Astrocyte of the cerebellum (primary cell): ENCODE results near the gene ACSM6.
"Not testable (repeated sequence)": the region's sequence is repeated elsewhere in the genome, so short reads cannot be mapped to it uniquely, and the experiment has no call there.

Experiments used
- DNase-seq: peaks from one replicate; pipeline ENCODE4 v3.0.0-alpha.2; 2011; ENCODE audit warnings: low read depth
- H3K4me3 ChIP-seq: 2 replicates; pipeline ENCODE4 v1.5.1; 2011; ENCODE audit warnings: mild to moderate bottlenecking, low read depth, low read length, moderate library complexity
- in situ Hi-C: cut with HindIII; loops from 2 replicates; pipeline ENCODE4 v1.10.0; 2017; ENCODE audit warnings: low sequenced_read_pairs
- TF ChIP-seq, protein P1 (sequence below): IDR thresholded peaks from 2 replicates; pipeline ENCODE4 v1.5.1; 2012; ENCODE audit warnings: low read length, low read depth, moderate library complexity, mild to moderate bottlenecking; ENCODE audit errors: missing control alignments

ACSM6 gene

DNA sequence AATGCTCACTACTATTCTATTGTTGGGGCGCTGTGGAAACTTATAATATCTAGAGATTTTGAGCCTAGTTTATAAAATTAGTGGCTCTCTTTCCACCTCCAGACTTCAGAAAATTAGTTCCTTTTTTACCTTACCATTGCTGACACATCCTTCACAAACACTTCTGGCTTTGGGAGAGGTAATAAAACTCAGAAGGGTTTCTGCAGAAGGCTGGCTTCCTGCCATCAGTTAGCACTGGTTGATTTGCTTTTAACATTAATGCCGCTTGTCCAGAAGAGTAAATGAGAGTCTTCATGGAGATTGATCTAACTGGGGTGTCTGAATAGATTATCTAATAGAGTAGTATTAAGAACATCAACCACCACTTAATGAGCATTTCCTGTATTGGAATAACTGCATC lies 20.3 kb downstream of the ACSM6 start:
- no peak for DNase-seq
- in situ Hi-C loops: no loop called here
- TF ChIP-seq, protein P1, sequence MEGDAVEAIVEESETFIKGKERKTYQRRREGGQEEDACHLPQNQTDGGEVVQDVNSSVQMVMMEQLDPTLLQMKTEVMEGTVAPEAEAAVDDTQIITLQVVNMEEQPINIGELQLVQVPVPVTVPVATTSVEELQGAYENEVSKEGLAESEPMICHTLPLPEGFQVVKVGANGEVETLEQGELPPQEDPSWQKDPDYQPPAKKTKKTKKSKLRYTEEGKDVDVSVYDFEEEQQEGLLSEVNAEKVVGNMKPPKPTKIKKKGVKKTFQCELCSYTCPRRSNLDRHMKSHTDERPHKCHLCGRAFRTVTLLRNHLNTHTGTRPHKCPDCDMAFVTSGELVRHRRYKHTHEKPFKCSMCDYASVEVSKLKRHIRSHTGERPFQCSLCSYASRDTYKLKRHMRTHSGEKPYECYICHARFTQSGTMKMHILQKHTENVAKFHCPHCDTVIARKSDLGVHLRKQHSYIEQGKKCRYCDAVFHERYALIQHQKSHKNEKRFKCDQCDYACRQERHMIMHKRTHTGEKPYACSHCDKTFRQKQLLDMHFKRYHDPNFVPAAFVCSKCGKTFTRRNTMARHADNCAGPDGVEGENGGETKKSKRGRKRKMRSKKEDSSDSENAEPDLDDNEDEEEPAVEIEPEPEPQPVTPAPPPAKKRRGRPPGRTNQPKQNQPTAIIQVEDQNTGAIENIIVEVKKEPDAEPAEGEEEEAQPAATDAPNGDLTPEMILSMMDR: no peak
- no peak overlapping the region for H3K4me3 ChIP-seq

DNA sequence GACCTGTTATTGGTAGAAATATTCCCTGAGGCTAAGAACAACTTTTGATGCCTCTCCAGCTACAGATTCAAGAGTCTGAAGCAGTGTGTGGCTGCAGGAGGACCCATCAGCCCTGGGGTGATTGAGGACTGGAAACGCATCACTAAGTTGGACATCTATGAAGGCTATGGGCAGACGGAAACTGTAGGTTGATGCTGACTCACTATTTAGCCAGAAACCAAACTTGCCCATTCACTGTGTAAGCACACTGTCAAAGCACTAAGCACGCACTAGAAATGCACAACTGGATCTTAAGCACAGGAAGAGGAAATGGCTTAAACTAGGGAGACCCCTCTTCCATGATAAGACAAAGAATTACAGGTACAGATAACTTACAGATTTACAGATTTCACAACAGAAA lies 20.8 kb downstream of the ACSM6 start:
- TF ChIP-seq, protein P1: no peak
- H3K4me3 ChIP-seq: no peak overlapping the region
- in situ Hi-C loops: no loop called here
- no peak for DNase-seq

GRCh38 chr10:95217476-95217875 lies 23.4 kb downstream of the ACSM6 start:
- in situ Hi-C loops: no loop called here
- TF ChIP-seq, protein P1: no peak
- DNase-seq: no peak
- H3K4me3 ChIP-seq: no peak overlapping the region

DNA sequence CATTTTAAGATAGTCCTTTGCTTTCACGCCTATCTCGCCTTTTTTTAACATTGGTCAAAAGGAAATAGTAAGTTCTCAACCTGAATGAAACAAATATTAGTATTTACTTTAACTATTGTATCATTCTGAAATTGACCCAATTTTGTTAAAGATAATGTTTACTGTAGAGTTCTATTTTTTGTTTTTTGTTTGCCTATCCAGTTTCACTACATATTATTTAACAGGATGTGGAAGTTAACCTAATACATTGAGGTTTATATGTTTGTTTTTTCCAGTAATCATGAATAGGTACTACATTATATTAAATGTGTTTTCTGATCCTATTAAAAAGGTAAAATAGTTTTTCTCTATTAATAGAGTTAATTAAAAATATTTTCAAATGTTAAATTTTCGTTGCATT lies 26.5 kb downstream of the ACSM6 start:
- no peak overlapping the region for H3K4me3 ChIP-seq
- DNase-seq: no peak
- in situ Hi-C loops: no loop called here
- TF ChIP-seq, protein P1: no peak

DNA sequence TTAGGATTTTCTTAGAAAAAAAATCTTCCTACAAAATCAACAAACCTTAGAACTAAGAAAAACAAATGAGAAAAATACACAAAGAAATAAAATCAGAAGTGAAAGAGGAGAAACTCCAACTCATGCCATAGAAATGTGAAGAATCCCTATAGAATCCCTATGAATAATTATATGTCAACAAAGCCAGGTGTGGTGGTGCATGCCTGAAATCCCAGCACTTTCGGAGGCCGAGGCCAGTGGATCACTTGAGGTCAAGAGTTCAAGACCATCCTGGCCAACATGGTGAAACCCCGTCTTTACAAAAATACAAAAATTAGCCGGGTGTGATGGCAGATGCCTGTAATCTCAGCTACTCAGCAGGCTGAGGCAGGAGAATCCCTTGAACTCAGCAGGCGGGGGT lies 27.1 kb downstream of the ACSM6 start:
- DNase-seq: peak; percentile 36
- TF ChIP-seq, protein P1: no peak
- in situ Hi-C loops: no loop called here
- no peak overlapping the region for H3K4me3 ChIP-seq

- TF ChIP-seq, protein P1: peak; percentile 17
- H3K4me3 ChIP-seq: no peak overlapping the region
- no peak for DNase-seq
- in situ Hi-C loops: no loop called here
Measured at GRCh38 chr10:95225136-95225535, 31.1 kb downstream of the ACSM6 start.

DNA sequence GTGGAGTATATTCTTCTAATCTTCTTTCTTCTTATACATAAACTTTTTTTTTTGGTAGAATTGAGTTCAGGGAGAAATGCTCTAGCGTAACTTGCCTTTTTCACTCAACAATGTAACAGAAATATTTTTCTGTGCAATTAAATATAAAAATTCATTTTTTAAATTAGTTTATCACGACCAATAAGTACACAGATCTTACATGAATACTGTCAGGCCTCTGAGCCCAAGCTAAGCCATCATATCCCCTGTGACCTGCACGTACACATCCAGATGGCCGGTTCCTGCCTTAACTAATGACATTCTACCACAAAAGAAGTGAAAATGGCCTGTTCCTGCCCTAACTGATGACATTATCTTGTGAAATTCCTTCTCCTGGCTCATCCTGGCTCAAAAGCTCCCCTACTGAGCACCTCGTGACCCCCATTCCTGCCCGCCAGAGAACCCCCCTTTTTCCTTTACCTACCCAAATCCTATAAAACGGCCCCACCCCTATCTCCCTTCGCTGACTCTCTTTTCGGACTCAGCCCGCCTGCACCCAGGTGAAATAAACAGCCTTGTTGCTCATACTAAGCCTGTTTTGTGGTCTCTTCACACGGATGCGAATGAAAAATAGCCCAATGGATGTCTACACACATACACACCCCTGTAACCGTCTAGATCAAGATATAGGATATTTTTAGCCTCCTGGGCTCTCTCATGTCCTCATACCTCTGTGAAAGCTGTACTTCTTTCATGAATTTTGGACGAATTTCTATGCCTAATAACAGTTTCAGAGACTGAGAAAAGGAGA lies 35.1 kb downstream of the ACSM6 start:
- in situ Hi-C loops, DNase-seq, H3K4me3 ChIP-seq: not testable (repeated sequence)
